ENCODE measurements around the gene CREB1. TPM values are rescaled to one million over a fixed set of nuclear protein-coding genes. Genes with fewer than 3 reads are reported as not detected.
A peak's percentile ranks its signal among the peaks of the same experiment; 100 is the strongest.

The CREB1 gene
- total and polyA plus RNA-seq, 9 of the 15 experiments (the other 6 are each of a cell fraction or from before 2014, with no cell fraction given), result 8.9 to 51.3 (median 19.5) TPM

GRCh38 chr2:207515671-207516070 lies 14.1 kb upstream of the CREB1 start:
- TF ChIP-seq DEAF1 (CRISPR knock-in tag; IDR thresholded peaks at IDR 0.05) (no peak), KLF16 (IDR thresholded peaks at IDR 0.05) (no peak), RFX1 (IDR thresholded peaks at IDR 0.05) (peak; percentile 20; the same call in 1 of the 2 replicates), MEF2A (IDR thresholded peaks at IDR 0.05; ENCODE audit: control insufficient read depth, low read depth, low read length) (no peak), FOXJ2 (tag; IDR thresholded peaks at IDR 0.05) (peak; percentile 78), HDAC6 (IDR thresholded peaks at IDR 0.05; ENCODE audit: low read depth, low read length) (no peak)
- in situ Hi-C loops (cut with MboI), result no loop called here
- no peaks in the 10 kb centered on the region for H4K20me1 ChIP-seq (replicated peaks; ENCODE audit: control insufficient read depth, insufficient read depth, low read length)
- FAIRE-seq, result no peak
- no peak for DNase-seq (ENCODE audit: extremely low read depth in 1 of 4, low spot score in 3 of 4)
- ChIA-PET POLR2A (interaction anchor here (1.5 kb wide), 1 partner anchor 13 kb away, joined by 4 read pairs; no protein-coding TSS in a partner anchor), CTCF (ENCODE audit: low intra/inter-chr PET ratio) (no interaction called here)
- no peak overlapping the region for H3K9ac ChIP-seq (ENCODE audit: insufficient read depth in 1 of 2, low read depth in 2 of 2, low read length in 2 of 2)
- H2AFZ ChIP-seq (ENCODE audit: low read depth, low read length), result 0 out of 2 replicates have a peak overlapping the region, but pooled peaks have one; percentile 6
- H3K27me3 ChIP-seq (ENCODE audit: control insufficient read depth in 2 of 2, insufficient read depth in 2 of 2, low read length in 2 of 2), result no peaks in the 10 kb centered on the region
- no TSS peak for BruUV-seq (replicated peaks)
- no peak overlapping the region for H3K27ac ChIP-seq (ENCODE audit: extremely low read depth, low read depth, low read length)
- WGBS (ENCODE audit: insufficient coverage, low coverage, missing lambda C conversion rate), result 19% methylated on average over 3 of the region's 3 CpGs
- H3K79me2 ChIP-seq (ENCODE audit: control insufficient read depth, insufficient read depth, low read length), result no peaks in the 10 kb centered on the region
- H3K4me3 ChIP-seq, result no peak overlapping the region
- intact Hi-C loops (cut with micrococcal nuclease), result no loop called here
- H3K9me3 ChIP-seq (replicated peaks; ENCODE audit: control insufficient read depth, insufficient read depth, low read depth, low read length), result no peaks in the 10 kb centered on the region
- no peak for ATAC-seq
- no peaks in the 10 kb centered on the region for H3K36me3 ChIP-seq (ENCODE audit: control insufficient read depth, insufficient read depth, low read length)
- H3K4me1 ChIP-seq (replicated peaks in 1 of 2; ENCODE audit: control insufficient read depth in 2 of 2, insufficient read depth in 2 of 2, low read length in 2 of 2), result peaks cover 0 to 9% of the 10 kb centered on the region in 2 experiments; a peak in 1 of 5 replicates
- no peaks in the 10 kb centered on the region for H3K9me1 ChIP-seq (ENCODE audit: control insufficient read depth, insufficient read depth, low read length)
- no peak overlapping the region for H3K4me2 ChIP-seq (ENCODE audit: insufficient read depth, low read length)

All from K562 (cell line).